AG08395 (cell line): Measurements from ENCODE around the gene TSPAN10.
"Not testable (repeated sequence)": the region's sequence is repeated elsewhere in the genome, so short reads cannot be mapped to it uniquely, and the experiment has no call there.

ENCODE experiments used
- DNase-seq: peaks from one replicate; pipeline ENCODE4 v3.0.0; 2012; ENCODE audit warnings: mixed read lengths, low spot score

The TSPAN10 gene

DNA sequence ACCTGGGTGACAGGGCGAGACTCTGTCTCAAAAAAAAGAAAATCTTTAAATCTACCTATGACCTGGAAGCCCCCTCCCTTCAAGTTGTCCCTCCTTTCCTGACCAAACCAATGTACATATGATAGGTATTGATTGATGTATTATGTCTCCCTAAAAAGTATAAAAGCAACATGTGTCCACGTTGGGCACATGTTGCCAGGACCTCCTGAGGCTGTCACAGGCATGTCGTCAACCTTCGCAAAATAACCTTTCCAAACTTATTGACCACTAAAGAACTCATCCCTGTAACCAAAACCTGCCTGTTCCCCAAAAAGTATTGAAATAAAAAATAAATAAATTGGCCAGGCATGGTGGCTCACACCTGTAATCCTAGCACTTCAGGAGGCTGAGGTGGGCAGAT is 25.0 kb downstream of the TSPAN10 start:
- no peak for DNase-seq

GRCh38 chr17:81664051-81664470 is 27.1 kb downstream of the TSPAN10 start:
- DNase-seq: no peak

DNA sequence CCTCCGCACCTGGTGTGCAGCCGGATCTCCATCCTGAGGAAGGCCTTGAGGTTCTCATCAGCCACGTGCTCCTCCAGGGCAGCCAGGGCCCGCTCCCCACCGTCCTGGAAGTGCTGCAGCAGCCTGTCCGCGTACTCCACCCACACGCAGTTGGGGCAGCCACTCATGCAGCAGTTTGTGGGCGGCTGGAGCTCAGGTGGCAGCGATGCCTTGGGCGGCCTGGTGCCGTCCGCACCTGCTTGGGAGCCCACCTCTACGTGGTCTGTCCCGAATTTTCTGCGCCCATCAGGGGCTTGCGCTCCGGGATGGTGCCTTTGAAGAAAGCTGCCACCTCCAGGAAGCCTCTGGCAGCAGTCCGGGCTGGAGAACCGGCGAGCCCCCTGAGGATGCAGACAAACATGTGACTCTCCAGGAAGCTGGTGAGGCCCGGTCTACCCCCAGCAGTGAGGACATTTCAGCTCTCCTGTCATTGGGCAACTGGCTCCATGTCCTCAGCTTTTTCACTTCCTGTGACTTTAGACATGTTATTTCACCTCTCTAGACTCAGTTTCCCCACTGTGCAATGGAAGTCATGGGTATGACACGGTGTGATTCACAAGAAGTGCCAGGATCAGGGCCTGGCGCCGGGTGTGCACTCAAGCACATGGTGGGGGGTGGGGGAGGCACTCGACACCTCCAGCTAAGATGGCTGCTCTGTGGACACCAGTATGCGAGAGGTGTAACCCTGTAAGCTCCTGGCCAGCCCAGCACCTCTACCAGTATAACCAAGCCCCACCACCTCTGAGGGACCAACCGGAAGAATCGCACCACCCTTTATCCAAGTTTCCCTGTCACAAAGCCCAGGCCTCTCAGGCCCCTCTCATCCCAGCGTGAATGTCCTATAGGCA is 28.5 kb downstream of the TSPAN10 start:
- DNase-seq: no peak

DNA sequence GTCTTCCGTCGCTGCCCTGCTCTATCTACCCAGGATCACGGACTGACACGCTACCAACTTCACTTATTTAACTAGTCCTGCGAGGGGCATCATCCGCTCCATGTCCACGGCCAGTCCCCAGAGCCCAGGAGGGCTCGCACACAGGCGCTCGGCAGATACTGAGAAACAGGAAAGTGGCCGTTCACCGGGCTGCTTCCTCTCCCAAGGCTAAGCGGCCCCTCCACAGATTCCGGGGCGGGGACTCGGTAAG is 29.0 kb downstream of the TSPAN10 start:
- no peak for DNase-seq

- DNase-seq: peak; percentile 98
These were observed 29.6 kb downstream of the TSPAN10 start, which contains the start of the genes CCDC137 and OXLD1 for GRCh38 chr17:81666342-81667191. Gene CCDC137 (plus strand): TSS chr17:81666737. CDS start chr17:81666767, 30 bp downstream. Gene OXLD1 (minus strand): TSS chr17:81666605. CDS start chr17:81666577, 28 bp downstream.

GRCh38 chr17:81667754-81668153 is 30.8 kb downstream of the TSPAN10 start:
- DNase-seq: no peak

DNA sequence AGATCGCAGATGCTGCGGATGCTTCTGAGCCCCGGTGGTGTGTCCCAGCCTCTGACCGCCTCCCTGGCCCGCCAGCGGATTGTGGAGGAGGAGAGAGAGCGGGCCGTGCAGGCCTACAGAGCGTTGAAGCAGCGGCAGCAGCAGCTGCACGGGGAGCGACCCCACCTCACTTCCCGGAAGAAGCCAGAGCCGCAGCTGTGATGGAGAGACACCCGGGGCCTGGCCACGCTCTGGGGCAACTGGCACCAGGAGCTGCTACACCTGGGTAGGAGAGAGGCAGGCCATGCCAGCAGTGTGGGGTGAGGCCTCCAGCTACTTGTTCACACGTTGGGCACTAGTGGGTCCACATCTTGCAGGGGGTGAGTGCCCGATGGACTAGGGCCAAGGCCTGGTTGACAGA is 35.5 kb downstream of the TSPAN10 start:
- DNase-seq: no peak

GRCh38 chr17:81672954-81673353 is 36.0 kb downstream of the TSPAN10 start:
- no peak for DNase-seq

GRCh38 chr17:81673561-81674258 is 36.7 kb downstream of the TSPAN10 start:
- no peak for DNase-seq

GRCh38 chr17:81675515-81676221 is 38.7 kb downstream of the TSPAN10 start:
- DNase-seq: not testable (repeated sequence)

DNA sequence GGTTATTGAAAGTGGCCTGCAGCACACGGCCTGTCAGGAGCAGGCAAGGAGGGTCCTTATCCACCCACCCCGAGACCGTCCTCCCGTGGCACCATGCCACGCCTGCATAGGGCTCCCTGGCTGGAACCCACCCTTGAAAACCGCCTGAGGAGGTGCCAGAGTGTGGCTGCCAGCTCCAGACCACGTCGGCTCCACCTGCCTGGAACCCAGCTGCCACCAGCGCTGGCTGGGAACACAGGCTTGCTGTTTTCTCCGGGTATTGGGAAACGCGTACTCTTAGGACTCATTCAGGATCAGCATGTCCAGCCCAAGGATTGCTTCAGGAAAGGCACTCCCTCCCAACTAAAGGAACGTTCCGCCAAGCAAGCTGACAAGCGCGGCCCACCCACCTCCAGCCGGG is 39.9 kb downstream of the TSPAN10 start:
- DNase-seq: no peak

DNA sequence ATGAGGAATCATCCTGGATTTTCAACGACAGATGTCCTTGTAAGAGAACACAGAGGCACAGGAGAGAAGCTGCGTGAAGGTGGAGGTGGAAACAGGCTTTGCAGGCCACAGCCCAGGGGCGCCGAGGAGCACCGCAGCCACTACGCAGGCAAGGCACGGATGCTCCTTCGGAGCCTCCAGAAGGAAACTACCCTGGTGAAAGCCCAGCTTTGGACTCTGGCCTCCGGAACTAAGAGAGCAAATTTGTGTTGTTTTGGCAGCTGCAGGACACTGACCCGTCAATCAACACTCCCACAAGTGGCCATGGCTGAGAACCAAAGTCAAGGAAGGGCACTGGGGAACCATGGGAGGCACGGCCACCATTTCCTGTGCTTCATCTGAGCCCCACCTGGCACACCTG is 43.2 kb downstream of the TSPAN10 start:
- no peak for DNase-seq

- DNase-seq: no peak
These were observed 44.7 kb downstream of the TSPAN10 start for GRCh38 chr17:81681672-81682071.

DNA sequence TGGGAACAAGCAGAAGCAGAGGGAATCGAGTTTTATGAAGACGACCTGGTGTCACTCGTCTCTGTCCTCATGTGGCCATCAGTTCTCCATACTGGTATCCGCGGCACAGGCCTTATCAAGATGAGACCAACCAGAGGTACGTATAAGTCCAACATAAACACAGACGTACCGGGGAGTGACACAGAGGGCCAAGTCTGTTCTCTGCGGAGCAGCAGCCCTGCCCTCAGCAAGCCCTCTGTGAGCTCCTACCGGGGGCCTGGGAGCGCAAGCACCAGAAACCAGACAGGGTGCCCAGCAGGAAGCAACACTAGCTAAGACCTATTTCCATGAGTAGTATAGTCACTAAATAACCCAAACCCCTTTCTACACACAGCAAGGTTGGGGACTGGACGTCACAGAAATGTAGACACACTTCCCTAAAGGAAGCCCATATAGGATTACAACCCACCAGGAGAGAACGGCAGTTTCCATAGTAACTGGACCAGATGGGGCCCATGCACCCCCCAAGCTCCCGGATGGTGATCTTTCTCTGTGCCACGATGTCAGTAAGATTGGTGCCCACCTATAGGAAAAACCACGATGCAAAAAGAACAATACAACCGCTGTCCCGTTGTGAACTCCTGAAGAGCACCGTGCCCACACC is 45.7 kb downstream of the TSPAN10 start:
- no peak for DNase-seq

- no peak for DNase-seq
These were observed 46.2 kb downstream of the TSPAN10 start for GRCh38 chr17:81683208-81683583.

DNA sequence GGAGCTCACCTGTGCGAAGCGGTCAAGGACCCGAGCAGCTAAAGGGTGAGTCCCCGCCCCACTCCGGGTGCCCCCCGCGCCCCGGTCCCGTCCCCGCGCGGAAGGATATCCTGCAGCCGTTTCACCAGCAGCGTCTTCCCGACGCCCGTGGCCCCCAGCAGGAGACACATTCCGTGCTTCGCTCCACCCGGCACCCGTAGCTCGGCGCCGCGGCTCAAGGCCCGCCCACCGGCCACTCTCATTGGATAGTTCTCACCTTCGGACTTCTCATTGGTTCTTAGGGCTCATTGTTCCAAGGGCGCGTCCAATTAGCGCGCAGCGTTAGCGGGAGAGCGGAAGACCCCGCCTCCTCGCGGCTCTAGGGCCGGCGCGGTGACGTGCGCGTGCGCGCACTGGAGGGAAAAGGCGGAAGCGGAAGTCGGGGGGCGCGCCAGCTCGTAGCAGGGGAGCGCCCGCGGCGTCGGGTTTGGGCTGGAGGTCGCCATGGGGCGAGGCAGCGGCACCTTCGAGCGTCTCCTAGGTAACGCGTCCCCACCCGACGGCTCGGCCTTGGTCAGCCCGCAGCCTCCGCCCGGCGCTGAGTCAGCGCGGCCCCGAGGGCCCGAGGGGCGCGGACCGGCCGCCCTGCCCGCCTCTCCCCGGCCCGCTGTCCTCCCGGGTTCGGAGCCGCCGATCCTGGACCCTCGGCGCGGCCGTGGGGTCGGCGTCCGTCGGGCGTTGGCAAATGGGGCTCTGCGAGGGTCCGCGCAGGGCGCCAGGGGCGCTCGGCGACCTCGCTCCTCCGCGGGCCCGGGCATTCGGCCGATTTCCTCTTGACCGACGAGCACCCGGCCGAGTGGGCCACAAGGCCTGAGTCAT is 46.8 kb downstream of the TSPAN10 start, which contains the start of the genes ARL16 and HGS:
TSS of gene ARL16 (minus strand) at position 214 of the 858 bp plus-strand sequence. CDS start at position 170, 44 bp downstream.
TSS of gene HGS (plus strand) at position 428 of the 858 bp plus-strand sequence. CDS start at position 484, 56 bp downstream.
- peak; percentile 100 for DNase-seq

DNA sequence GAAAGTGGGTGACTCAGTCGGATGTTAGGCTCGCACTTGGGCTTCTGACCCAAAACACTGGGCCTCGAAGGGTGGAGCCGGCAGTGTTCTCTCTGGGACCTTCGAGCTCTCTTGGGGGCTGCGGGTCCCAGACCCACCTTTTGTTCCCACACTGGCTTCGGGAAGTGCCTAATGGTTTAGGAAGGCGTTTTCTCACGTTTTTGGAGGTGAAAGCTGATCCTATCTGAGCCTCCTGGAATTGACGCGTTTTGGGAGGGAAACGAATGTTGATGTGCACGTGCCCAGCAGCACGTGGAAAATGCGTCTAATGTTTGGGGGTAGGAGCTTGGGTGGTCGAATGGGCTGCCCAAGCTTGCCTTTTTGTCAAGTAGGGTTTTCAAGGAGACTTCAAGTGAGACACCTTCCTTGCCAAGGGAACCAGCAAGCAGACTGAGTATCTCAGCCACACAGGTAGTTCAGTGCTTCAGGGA is 47.5 kb downstream of the TSPAN10 start:
- peak; percentile 89 for DNase-seq

GRCh38 chr17:81685108-81685507 is 48.1 kb downstream of the TSPAN10 start:
- peak; percentile 69 for DNase-seq

DNA sequence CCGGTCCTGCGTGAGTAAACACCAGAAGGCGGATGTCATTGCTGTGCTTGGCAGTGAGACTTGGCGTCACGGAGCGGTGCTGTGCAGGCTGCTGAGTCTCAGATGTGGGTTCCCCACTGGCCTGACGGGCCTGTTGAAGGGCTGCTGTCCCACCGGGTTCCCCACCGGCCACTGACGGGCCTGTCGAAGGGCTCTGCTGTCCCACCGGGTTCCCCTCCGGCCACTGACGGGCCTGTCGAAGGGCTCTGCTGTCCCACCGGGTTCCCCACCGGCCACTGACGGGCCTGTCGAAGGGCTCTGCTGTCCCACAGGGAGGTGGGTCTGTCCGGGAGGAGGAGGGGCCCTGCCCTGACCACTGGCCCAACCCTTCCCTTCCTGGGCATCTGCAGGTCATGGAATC is 49.6 kb downstream of the TSPAN10 start:
- no peak for DNase-seq
